WTC11 (cell line): ENCODE data around the gene SMARCD3. TPM values are rescaled to one million over a fixed set of nuclear protein-coding genes. Genes with fewer than 3 reads are reported as not detected.

Experiments
- ATAC-seq: fragments of 200-7000 bp; cut with Tn5 transposase; 2 replicates; pipeline ENCODE4 v1.10.0; 2021; ENCODE audit warnings: mild to moderate bottlenecking, moderate library complexity
- CTCF ChIA-PET: fragments of 300-600 bp; sonication (Branson Sonifier 250); formaldehyde crosslinking; loops from one replicate; lab custom pipeline; 2021; ENCODE audit warnings: antibody characterized with exemption; lab: Charles Lee
- POLR2A ChIA-PET: fragments of 350-600 bp; sonication (Branson Sonifier 250); formaldehyde crosslinking; loops from one replicate; lab custom pipeline; 2021; ENCODE audit warnings: antibody characterized with exemption; lab: Charles Lee
- DNase-seq: peaks from one replicate; pipeline ENCODE4 v3.0.0; 2021; ENCODE audit warnings: low spot score
- H3K27ac Mint-ChIP-seq: 2 replicates; pipeline ENCODE4 v1.8.0; 2021; ENCODE audit warnings: mixed read lengths
- H3K27me3 Mint-ChIP-seq: 2 replicates; pipeline ENCODE4 v1.8.0; 2021; ENCODE audit warnings: low read depth, mild to moderate bottlenecking, moderate library complexity, mixed read lengths
- H3K36me3 Mint-ChIP-seq: 2 replicates; pipeline ENCODE4 v1.8.0; 2021; ENCODE audit warnings: mixed read lengths
- H3K4me1 Mint-ChIP-seq: 2 replicates; pipeline ENCODE4 v1.8.0; 2022; ENCODE audit warnings: mixed read lengths
- H3K4me3 Mint-ChIP-seq: 2 replicates; pipeline ENCODE4 v1.8.0; 2021; ENCODE audit warnings: mild to moderate bottlenecking, moderate library complexity, mixed read lengths
- H3K9me3 Mint-ChIP-seq: 2 replicates; pipeline ENCODE4 v1.8.0; 2021; ENCODE audit warnings: mixed read lengths
- FOXJ3 ChIP-seq: sonication (generic); formaldehyde crosslinking; IDR thresholded peaks from 2 replicates; pipeline ENCODE4 v1.9.0; 2021; ENCODE audit warnings: missing genetic modification reagents, mild to moderate bottlenecking, borderline replicate concordance
- FOXK1 ChIP-seq: sonication (generic); formaldehyde crosslinking; IDR thresholded peaks from 2 replicates; pipeline ENCODE4 v1.8.0; 2022; ENCODE audit warnings: mild to moderate bottlenecking, moderate library complexity, missing genetic modification reagents
- GABPB1 ChIP-seq: sonication (generic); formaldehyde crosslinking; IDR thresholded peaks from 2 replicates; pipeline ENCODE4 v1.8.1; 2023; ENCODE audit warnings: mild to moderate bottlenecking, missing genetic modification reagents
- IRF2 ChIP-seq: sonication (generic); formaldehyde crosslinking; IDR thresholded peaks from 2 replicates; pipeline ENCODE4 v1.8.0; 2022; ENCODE audit warnings: low read depth, missing genetic modification reagents, borderline replicate concordance
- KAT7 ChIP-seq: sonication (generic); formaldehyde crosslinking; IDR thresholded peaks from 2 replicates; pipeline ENCODE4 v1.8.1; 2023; ENCODE audit warnings: missing genetic modification reagents, mild to moderate bottlenecking, borderline replicate concordance
- NFATC4 ChIP-seq: fragments of 250-450 bp; sonication (Bioruptor Pico); IDR thresholded peaks from 2 replicates; pipeline ENCODE4 v1.9.0; 2021; ENCODE audit warnings: mild to moderate bottlenecking
- NFE2L1 ChIP-seq: sonication (generic); formaldehyde crosslinking; IDR thresholded peaks from 2 replicates; pipeline ENCODE4 v1.8.1; 2023; ENCODE audit warnings: missing genetic modification reagents
- NR2C2 ChIP-seq: sonication (generic); formaldehyde crosslinking; IDR thresholded peaks from 2 replicates; pipeline ENCODE4 v1.8.0; 2022; ENCODE audit warnings: mild to moderate bottlenecking, missing genetic modification reagents
- SMAD3 ChIP-seq: sonication (generic); formaldehyde crosslinking; IDR thresholded peaks from 2 replicates; pipeline ENCODE4 v1.8.0; 2022; ENCODE audit warnings: missing genetic modification reagents, mild to moderate bottlenecking, borderline replicate concordance
- TCF7 ChIP-seq: sonication (generic); formaldehyde crosslinking; IDR thresholded peaks from 2 replicates; pipeline ENCODE4 v1.8.0; 2022; ENCODE audit warnings: mild to moderate bottlenecking, low read depth, missing genetic modification reagents, moderate library complexity
- ZNF138 ChIP-seq: sonication (generic); formaldehyde crosslinking; conservative IDR thresholded peaks from 2 replicates; pipeline ENCODE4 v1.8.1; 2022; ENCODE audit warnings: mild to moderate bottlenecking, moderate library complexity, missing genetic modification reagents
- ZNF263 ChIP-seq: sonication (generic); formaldehyde crosslinking; IDR thresholded peaks from 2 replicates; pipeline ENCODE4 v1.8.1; 2022; ENCODE audit warnings: low read depth, mild to moderate bottlenecking, moderate library complexity, missing genetic modification reagents
- ZNF396 ChIP-seq: fragments of 250-450 bp; sonication (Bioruptor Pico); IDR thresholded peaks from 2 replicates; pipeline ENCODE4 v1.8.0; 2021; ENCODE audit warnings: mild to moderate bottlenecking, moderate library complexity, borderline replicate concordance
- total RNA-seq: library from RNA; stranded (reverse); gene quantifications from 3 replicates; pipeline ENCODE4 v1.2.3, GENCODE V29; 2021
- TF ChIP-seq, protein P1 (sequence below): sonication (generic); formaldehyde crosslinking; conservative IDR thresholded peaks from 2 replicates; pipeline ENCODE4 v1.8.1; 2023; ENCODE audit warnings: mild to moderate bottlenecking, low read depth, missing genetic modification reagents, moderate library complexity
- TF ChIP-seq, protein P2 (sequence below): sonication (generic); formaldehyde crosslinking; IDR thresholded peaks from 2 replicates; pipeline ENCODE4 v1.8.1; 2023; ENCODE audit warnings: mild to moderate bottlenecking, missing genetic modification reagents
- TF ChIP-seq, protein P3 (sequence below): sonication (generic); formaldehyde crosslinking; IDR thresholded peaks from 2 replicates; pipeline ENCODE4 v1.8.1; 2023; ENCODE audit warnings: mild to moderate bottlenecking, missing genetic modification reagents, borderline replicate concordance
- TF ChIP-seq, protein P4 (sequence below): sonication (generic); formaldehyde crosslinking; IDR thresholded peaks from 2 replicates; pipeline ENCODE4 v1.8.0; 2022; ENCODE audit warnings: missing genetic modification reagents
- TF ChIP-seq, protein P5 (sequence below): fragments of 250-450 bp; sonication (Bioruptor Pico); IDR thresholded peaks from 2 replicates; pipeline ENCODE4 v1.9.0; 2021; ENCODE audit warnings: mild to moderate bottlenecking, borderline replicate concordance
- TF ChIP-seq, protein P6 (sequence below): fragments of 250-450 bp; sonication (Bioruptor Pico); IDR thresholded peaks from 2 replicates; pipeline ENCODE4 v2.1.2; 2022; ENCODE audit warnings: mild to moderate bottlenecking, moderate library complexity

SMARCD3 gene
- total RNA-seq, 1 experiment from 2014 or later: 5.9 TPM

DNA sequence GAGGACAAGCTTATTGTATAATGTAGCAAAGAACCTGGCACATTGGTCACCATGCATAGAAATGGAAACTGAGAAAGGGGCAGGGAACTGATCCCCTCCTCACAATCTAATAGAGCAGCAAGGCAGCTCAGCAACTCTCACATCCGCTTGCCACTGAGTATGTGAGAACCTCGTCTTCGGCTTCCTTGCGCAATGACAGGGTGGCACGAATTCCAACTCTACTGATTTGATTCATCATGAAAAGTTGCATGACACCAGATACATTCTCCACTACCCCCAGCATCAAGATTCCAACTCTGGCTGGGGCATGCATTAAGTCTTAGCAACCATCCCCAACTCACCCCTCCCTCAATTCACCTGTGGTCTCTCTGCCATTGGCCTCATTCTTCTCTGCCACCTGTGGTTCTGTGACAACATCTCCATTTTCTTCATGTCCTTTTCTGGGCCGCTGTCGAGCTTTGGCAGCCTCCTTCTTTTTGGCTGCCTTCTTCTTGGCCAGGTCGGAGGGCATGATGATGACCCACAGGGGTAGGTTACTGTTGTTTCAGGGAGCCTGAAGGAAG, 22.5 kb downstream of the SMARCD3 start (continued):
- TF ChIP-seq, protein P1, sequence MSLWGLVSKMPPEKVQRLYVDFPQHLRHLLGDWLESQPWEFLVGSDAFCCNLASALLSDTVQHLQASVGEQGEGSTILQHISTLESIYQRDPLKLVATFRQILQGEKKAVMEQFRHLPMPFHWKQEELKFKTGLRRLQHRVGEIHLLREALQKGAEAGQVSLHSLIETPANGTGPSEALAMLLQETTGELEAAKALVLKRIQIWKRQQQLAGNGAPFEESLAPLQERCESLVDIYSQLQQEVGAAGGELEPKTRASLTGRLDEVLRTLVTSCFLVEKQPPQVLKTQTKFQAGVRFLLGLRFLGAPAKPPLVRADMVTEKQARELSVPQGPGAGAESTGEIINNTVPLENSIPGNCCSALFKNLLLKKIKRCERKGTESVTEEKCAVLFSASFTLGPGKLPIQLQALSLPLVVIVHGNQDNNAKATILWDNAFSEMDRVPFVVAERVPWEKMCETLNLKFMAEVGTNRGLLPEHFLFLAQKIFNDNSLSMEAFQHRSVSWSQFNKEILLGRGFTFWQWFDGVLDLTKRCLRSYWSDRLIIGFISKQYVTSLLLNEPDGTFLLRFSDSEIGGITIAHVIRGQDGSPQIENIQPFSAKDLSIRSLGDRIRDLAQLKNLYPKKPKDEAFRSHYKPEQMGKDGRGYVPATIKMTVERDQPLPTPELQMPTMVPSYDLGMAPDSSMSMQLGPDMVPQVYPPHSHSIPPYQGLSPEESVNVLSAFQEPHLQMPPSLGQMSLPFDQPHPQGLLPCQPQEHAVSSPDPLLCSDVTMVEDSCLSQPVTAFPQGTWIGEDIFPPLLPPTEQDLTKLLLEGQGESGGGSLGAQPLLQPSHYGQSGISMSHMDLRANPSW (CRISPR knock-in tag): no peak
- TF ChIP-seq SMAD3 (CRISPR knock-in tag) (no peak), KAT7 (CRISPR knock-in tag) (no peak), FOXJ3 (no peak), TCF7 (CRISPR knock-in tag) (no peak), FOXK1 (CRISPR knock-in tag) (no peak), ZNF263 (no peak)
- TF ChIP-seq, protein P2, sequence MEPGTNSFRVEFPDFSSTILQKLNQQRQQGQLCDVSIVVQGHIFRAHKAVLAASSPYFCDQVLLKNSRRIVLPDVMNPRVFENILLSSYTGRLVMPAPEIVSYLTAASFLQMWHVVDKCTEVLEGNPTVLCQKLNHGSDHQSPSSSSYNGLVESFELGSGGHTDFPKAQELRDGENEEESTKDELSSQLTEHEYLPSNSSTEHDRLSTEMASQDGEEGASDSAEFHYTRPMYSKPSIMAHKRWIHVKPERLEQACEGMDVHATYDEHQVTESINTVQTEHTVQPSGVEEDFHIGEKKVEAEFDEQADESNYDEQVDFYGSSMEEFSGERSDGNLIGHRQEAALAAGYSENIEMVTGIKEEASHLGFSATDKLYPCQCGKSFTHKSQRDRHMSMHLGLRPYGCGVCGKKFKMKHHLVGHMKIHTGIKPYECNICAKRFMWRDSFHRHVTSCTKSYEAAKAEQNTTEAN (CRISPR knock-in tag): no peak
- TF ChIP-seq, protein P3, sequence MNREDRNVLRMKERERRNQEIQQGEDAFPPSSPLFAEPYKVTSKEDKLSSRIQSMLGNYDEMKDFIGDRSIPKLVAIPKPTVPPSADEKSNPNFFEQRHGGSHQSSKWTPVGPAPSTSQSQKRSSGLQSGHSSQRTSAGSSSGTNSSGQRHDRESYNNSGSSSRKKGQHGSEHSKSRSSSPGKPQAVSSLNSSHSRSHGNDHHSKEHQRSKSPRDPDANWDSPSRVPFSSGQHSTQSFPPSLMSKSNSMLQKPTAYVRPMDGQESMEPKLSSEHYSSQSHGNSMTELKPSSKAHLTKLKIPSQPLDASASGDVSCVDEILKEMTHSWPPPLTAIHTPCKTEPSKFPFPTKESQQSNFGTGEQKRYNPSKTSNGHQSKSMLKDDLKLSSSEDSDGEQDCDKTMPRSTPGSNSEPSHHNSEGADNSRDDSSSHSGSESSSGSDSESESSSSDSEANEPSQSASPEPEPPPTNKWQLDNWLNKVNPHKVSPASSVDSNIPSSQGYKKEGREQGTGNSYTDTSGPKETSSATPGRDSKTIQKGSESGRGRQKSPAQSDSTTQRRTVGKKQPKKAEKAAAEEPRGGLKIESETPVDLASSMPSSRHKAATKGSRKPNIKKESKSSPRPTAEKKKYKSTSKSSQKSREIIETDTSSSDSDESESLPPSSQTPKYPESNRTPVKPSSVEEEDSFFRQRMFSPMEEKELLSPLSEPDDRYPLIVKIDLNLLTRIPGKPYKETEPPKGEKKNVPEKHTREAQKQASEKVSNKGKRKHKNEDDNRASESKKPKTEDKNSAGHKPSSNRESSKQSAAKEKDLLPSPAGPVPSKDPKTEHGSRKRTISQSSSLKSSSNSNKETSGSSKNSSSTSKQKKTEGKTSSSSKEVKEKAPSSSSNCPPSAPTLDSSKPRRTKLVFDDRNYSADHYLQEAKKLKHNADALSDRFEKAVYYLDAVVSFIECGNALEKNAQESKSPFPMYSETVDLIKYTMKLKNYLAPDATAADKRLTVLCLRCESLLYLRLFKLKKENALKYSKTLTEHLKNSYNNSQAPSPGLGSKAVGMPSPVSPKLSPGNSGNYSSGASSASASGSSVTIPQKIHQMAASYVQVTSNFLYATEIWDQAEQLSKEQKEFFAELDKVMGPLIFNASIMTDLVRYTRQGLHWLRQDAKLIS (CRISPR knock-in tag): no peak

DNA sequence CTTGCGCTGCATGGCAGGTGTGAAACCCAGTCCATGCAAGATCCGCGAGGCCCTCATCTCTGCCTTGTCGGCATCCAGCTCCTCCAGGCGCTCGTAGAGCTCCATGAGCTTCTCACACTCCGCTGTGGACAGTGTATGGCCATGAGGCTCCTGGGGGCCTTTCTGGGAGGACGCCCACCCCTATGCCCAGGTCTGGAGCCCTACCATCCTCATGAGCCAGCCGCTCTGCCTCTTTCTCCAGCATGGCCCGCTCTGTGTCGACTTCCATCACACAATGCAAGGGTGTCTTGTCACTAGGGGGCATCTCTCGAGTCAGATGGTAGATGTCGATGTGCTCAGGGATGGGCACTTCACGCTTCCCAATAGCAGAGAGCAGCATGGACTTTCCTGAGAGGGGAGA, 24.8 kb downstream of the SMARCD3 start:
- peaks cover 61% of the 10 kb centered on the region for H3K36me3 Mint-ChIP-seq
- H3K4me3 Mint-ChIP-seq: no peak overlapping the region
- no peak overlapping the region for H3K27ac Mint-ChIP-seq
- DNase-seq (no peak), ATAC-seq (no peak)
- H3K4me1 Mint-ChIP-seq: peaks cover 24% of the 10 kb centered on the region
- no peaks in the 10 kb centered on the region for H3K9me3 Mint-ChIP-seq
- H3K27me3 Mint-ChIP-seq: no peaks in the 10 kb centered on the region
- ChIA-PET CTCF (interaction anchor here (0.7 kb wide), 1 partner anchor 13 kb away, joined by 3 read pairs; no protein-coding TSS in a partner anchor), POLR2A (no interaction called here)
- TF ChIP-seq IRF2 (CRISPR knock-in tag) (no peak), NFE2L1 (CRISPR knock-in tag) (no peak), NFATC4 (CRISPR knock-in tag) (no peak), ZNF138 (CRISPR knock-in tag) (no peak), GABPB1 (CRISPR knock-in tag) (no peak), NR2C2 (CRISPR knock-in tag) (no peak), ZNF396 (CRISPR knock-in tag) (no peak)
- TF ChIP-seq, protein P4, sequence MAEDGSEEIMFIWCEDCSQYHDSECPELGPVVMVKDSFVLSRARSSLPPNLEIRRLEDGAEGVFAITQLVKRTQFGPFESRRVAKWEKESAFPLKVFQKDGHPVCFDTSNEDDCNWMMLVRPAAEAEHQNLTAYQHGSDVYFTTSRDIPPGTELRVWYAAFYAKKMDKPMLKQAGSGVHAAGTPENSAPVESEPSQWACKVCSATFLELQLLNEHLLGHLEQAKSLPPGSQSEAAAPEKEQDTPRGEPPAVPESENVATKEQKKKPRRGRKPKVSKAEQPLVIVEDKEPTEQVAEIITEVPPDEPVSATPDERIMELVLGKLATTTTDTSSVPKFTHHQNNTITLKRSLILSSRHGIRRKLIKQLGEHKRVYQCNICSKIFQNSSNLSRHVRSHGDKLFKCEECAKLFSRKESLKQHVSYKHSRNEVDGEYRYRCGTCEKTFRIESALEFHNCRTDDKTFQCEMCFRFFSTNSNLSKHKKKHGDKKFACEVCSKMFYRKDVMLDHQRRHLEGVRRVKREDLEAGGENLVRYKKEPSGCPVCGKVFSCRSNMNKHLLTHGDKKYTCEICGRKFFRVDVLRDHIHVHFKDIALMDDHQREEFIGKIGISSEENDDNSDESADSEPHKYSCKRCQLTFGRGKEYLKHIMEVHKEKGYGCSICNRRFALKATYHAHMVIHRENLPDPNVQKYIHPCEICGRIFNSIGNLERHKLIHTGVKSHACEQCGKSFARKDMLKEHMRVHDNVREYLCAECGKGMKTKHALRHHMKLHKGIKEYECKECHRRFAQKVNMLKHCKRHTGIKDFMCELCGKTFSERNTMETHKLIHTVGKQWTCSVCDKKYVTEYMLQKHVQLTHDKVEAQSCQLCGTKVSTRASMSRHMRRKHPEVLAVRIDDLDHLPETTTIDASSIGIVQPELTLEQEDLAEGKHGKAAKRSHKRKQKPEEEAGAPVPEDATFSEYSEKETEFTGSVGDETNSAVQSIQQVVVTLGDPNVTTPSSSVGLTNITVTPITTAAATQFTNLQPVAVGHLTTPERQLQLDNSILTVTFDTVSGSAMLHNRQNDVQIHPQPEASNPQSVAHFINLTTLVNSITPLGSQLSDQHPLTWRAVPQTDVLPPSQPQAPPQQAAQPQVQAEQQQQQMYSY (CRISPR knock-in tag): no peak
- TF ChIP-seq, protein P5, sequence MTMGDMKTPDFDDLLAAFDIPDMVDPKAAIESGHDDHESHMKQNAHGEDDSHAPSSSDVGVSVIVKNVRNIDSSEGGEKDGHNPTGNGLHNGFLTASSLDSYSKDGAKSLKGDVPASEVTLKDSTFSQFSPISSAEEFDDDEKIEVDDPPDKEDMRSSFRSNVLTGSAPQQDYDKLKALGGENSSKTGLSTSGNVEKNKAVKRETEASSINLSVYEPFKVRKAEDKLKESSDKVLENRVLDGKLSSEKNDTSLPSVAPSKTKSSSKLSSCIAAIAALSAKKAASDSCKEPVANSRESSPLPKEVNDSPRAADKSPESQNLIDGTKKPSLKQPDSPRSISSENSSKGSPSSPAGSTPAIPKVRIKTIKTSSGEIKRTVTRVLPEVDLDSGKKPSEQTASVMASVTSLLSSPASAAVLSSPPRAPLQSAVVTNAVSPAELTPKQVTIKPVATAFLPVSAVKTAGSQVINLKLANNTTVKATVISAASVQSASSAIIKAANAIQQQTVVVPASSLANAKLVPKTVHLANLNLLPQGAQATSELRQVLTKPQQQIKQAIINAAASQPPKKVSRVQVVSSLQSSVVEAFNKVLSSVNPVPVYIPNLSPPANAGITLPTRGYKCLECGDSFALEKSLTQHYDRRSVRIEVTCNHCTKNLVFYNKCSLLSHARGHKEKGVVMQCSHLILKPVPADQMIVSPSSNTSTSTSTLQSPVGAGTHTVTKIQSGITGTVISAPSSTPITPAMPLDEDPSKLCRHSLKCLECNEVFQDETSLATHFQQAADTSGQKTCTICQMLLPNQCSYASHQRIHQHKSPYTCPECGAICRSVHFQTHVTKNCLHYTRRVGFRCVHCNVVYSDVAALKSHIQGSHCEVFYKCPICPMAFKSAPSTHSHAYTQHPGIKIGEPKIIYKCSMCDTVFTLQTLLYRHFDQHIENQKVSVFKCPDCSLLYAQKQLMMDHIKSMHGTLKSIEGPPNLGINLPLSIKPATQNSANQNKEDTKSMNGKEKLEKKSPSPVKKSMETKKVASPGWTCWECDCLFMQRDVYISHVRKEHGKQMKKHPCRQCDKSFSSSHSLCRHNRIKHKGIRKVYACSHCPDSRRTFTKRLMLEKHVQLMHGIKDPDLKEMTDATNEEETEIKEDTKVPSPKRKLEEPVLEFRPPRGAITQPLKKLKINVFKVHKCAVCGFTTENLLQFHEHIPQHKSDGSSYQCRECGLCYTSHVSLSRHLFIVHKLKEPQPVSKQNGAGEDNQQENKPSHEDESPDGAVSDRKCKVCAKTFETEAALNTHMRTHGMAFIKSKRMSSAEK (CRISPR knock-in tag): no peak
- TF ChIP-seq, protein P6, sequence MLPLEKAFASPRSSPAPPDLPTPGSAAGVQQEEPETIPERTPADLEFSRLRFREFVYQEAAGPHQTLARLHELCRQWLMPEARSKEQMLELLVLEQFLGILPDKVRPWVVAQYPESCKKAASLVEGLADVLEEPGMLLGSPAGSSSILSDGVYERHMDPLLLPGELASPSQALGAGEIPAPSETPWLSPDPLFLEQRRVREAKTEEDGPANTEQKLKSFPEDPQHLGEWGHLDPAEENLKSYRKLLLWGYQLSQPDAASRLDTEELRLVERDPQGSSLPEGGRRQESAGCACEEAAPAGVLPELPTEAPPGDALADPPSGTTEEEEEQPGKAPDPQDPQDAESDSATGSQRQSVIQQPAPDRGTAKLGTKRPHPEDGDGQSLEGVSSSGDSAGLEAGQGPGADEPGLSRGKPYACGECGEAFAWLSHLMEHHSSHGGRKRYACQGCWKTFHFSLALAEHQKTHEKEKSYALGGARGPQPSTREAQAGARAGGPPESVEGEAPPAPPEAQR (CRISPR knock-in tag): no peak
